Loucy (cell line): ENCODE data around the gene LLGL2.

Experiments used
- EZH2phosphoT487 ChIP-seq: fragments of 200-600 bp; IDR thresholded peaks from 2 replicates; pipeline ENCODE4 v1.6.1; 2018; ENCODE audit warnings: antibody characterized with exemption, mild to moderate bottlenecking, moderate library complexity, borderline replicate concordance
- TF ChIP-seq, protein P1 (sequence below): fragments of 200-600 bp; sonication (generic); conservative IDR thresholded peaks from 2 replicates; pipeline ENCODE4 v1.5.1; 2014; ENCODE audit warnings: mild to moderate bottlenecking, antibody characterized with exemption, low read length

- TF ChIP-seq, protein P1, sequence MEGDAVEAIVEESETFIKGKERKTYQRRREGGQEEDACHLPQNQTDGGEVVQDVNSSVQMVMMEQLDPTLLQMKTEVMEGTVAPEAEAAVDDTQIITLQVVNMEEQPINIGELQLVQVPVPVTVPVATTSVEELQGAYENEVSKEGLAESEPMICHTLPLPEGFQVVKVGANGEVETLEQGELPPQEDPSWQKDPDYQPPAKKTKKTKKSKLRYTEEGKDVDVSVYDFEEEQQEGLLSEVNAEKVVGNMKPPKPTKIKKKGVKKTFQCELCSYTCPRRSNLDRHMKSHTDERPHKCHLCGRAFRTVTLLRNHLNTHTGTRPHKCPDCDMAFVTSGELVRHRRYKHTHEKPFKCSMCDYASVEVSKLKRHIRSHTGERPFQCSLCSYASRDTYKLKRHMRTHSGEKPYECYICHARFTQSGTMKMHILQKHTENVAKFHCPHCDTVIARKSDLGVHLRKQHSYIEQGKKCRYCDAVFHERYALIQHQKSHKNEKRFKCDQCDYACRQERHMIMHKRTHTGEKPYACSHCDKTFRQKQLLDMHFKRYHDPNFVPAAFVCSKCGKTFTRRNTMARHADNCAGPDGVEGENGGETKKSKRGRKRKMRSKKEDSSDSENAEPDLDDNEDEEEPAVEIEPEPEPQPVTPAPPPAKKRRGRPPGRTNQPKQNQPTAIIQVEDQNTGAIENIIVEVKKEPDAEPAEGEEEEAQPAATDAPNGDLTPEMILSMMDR, result no peak
- TF ChIP-seq EZH2phosphoT487, result no peak
Measured at GRCh38 chr17:75493476-75494129, 31.9 kb upstream of the LLGL2 start.
